ENCODE data around the gene SEPTIN2.

- TF ChIP-seq, protein P1, sequence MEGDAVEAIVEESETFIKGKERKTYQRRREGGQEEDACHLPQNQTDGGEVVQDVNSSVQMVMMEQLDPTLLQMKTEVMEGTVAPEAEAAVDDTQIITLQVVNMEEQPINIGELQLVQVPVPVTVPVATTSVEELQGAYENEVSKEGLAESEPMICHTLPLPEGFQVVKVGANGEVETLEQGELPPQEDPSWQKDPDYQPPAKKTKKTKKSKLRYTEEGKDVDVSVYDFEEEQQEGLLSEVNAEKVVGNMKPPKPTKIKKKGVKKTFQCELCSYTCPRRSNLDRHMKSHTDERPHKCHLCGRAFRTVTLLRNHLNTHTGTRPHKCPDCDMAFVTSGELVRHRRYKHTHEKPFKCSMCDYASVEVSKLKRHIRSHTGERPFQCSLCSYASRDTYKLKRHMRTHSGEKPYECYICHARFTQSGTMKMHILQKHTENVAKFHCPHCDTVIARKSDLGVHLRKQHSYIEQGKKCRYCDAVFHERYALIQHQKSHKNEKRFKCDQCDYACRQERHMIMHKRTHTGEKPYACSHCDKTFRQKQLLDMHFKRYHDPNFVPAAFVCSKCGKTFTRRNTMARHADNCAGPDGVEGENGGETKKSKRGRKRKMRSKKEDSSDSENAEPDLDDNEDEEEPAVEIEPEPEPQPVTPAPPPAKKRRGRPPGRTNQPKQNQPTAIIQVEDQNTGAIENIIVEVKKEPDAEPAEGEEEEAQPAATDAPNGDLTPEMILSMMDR (IDR thresholded peaks at IDR 0.05): no peak
- TF ChIP-seq POLR2A (IDR thresholded peaks at IDR 0.05): no peak
Observed at GRCh38 chr2:241373446-241373845, 57.7 kb downstream of the SEPTIN2 start.

Measured in thyroid gland (tissue), 4 donors.